ENCODE data around the gene SCN1B. TPM values are rescaled to one million over a fixed set of nuclear protein-coding genes. Genes with fewer than 3 reads are reported as not detected.

Gene SCN1B
- total RNA-seq, 1 donor = 4.7 TPM

GRCh38 chr19:35056513-35057063 lies 26.3 kb downstream of the SCN1B start:
- H3K4me3 ChIP-seq (ENCODE audit: insufficient read depth, low read length) = no peak overlapping the region
- H3K4me1 ChIP-seq (ENCODE audit: insufficient read depth, low read length) = no peaks in the 10 kb centered on the region
- no peaks in the 10 kb centered on the region for H3K9me3 ChIP-seq (ENCODE audit: low read depth, low read length)
- no peaks in the 10 kb centered on the region for H3K79me2 ChIP-seq (ENCODE audit: insufficient read depth, low read length)
- no peak overlapping the region for H2AFZ ChIP-seq (ENCODE audit: low read length)
- DNase-seq (ENCODE audit: insufficient read length, low spot score, missing footprints) = peak; percentile 66
- H3K27ac ChIP-seq (ENCODE audit: low read depth, low read length) = no peak overlapping the region
- no peaks in the 10 kb centered on the region for H3K27me3 ChIP-seq (ENCODE audit: insufficient read depth, low read length)
- no peaks in the 10 kb centered on the region for H4K20me1 ChIP-seq (ENCODE audit: insufficient read depth, low read length)
- TF ChIP-seq, protein P1, sequence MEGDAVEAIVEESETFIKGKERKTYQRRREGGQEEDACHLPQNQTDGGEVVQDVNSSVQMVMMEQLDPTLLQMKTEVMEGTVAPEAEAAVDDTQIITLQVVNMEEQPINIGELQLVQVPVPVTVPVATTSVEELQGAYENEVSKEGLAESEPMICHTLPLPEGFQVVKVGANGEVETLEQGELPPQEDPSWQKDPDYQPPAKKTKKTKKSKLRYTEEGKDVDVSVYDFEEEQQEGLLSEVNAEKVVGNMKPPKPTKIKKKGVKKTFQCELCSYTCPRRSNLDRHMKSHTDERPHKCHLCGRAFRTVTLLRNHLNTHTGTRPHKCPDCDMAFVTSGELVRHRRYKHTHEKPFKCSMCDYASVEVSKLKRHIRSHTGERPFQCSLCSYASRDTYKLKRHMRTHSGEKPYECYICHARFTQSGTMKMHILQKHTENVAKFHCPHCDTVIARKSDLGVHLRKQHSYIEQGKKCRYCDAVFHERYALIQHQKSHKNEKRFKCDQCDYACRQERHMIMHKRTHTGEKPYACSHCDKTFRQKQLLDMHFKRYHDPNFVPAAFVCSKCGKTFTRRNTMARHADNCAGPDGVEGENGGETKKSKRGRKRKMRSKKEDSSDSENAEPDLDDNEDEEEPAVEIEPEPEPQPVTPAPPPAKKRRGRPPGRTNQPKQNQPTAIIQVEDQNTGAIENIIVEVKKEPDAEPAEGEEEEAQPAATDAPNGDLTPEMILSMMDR (IDR thresholded peaks at IDR 0.05; ENCODE audit: extremely low read depth, low read depth, low read length) = no peak
- no peak overlapping the region for H3K4me2 ChIP-seq (ENCODE audit: insufficient read depth, low read length)
- H3K36me3 ChIP-seq (ENCODE audit: insufficient read depth, low read length) = no peaks in the 10 kb centered on the region

GRCh38 chr19:35058370-35058769 lies 28.1 kb downstream of the SCN1B start:
- Histone ChIP-seq H3K9me3 (ENCODE audit: low read depth, low read length) (no peaks in the 10 kb centered on the region), H3K79me2 (ENCODE audit: insufficient read depth, low read length) (no peaks in the 10 kb centered on the region), H3K27me3 (ENCODE audit: insufficient read depth, low read length) (no peaks in the 10 kb centered on the region), H3K4me1 (ENCODE audit: insufficient read depth, low read length) (no peaks in the 10 kb centered on the region), H3K36me3 (ENCODE audit: insufficient read depth, low read length) (no peaks in the 10 kb centered on the region), H3K27ac (ENCODE audit: low read depth, low read length) (no peak overlapping the region), H2AFZ (ENCODE audit: low read length) (no peak overlapping the region), H3K4me3 (ENCODE audit: insufficient read depth, low read length) (no peak overlapping the region), H4K20me1 (ENCODE audit: insufficient read depth, low read length) (no peaks in the 10 kb centered on the region), H3K4me2 (ENCODE audit: insufficient read depth, low read length) (no peak overlapping the region)
- DNase-seq (ENCODE audit: insufficient read length, low spot score, missing footprints) = no peak
- TF ChIP-seq, protein P1 (IDR thresholded peaks at IDR 0.05; ENCODE audit: extremely low read depth, low read depth, low read length) = no peak

DNA sequence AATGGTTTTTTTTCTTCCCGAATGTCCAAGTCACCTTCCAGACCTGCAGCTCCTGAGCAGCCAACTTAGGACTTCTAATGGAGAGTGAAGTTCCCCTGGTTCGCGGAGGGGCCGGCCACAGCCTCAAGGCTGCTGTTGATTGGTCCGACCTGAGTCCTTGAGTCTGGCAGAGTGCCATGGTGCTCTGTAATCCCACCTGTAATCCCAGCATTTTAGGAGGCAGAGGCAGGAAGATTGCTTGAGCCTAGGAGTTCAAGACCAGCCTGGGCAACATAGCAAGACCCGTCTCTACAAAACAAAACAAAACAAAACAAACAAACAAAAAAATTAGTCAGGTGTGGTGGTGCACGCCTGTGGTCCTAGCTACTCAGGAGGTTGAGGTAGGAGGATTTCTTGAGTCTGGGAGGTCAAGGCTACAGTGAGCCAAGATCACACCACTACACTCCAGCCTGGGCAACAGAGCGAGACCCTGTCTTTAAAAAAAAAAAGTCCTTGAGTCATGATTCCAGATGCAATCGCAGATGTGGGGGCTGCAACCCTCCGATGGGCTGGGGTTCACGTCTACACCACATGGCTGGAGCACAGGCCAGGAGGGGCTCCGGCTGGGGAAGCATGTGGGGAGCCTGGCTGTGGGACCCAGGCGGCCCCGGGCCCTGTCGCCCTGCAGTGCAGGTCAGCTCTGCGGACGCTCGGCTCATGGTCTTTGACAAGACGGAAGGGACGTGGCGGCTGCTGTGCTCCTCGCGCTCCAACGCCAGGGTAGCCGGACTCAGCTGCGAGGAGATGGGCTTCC lies 28.9 kb downstream of the SCN1B start:
- Histone ChIP-seq H2AFZ (ENCODE audit: low read length) (no peak overlapping the region), H3K9me3 (ENCODE audit: low read depth, low read length) (no peaks in the 10 kb centered on the region), H3K27me3 (ENCODE audit: insufficient read depth, low read length) (no peaks in the 10 kb centered on the region), H3K4me2 (ENCODE audit: insufficient read depth, low read length) (no peak overlapping the region), H3K4me1 (ENCODE audit: insufficient read depth, low read length) (no peaks in the 10 kb centered on the region), H3K79me2 (ENCODE audit: insufficient read depth, low read length) (no peaks in the 10 kb centered on the region), H3K36me3 (ENCODE audit: insufficient read depth, low read length) (no peaks in the 10 kb centered on the region), H4K20me1 (ENCODE audit: insufficient read depth, low read length) (no peaks in the 10 kb centered on the region), H3K4me3 (ENCODE audit: insufficient read depth, low read length) (no peak overlapping the region), H3K27ac (ENCODE audit: low read depth, low read length) (no peak overlapping the region)
- DNase-seq (ENCODE audit: insufficient read length, low spot score, missing footprints) = no peak
- TF ChIP-seq, protein P1 (IDR thresholded peaks at IDR 0.05; ENCODE audit: extremely low read depth, low read depth, low read length) = no peak

DNA sequence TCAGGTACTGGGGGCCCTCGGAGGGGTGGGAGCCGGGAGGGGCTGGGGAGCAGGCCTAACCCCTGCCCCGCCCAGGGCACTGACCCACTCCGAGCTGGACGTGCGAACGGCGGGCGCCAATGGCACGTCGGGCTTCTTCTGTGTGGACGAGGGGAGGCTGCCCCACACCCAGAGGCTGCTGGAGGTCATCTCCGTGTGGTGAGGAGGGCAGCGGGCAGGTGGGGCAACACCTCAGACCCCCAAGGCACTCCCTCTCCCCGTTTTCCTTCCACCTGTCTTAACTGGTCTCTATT lies 29.5 kb downstream of the SCN1B start:
- Histone ChIP-seq H2AFZ (ENCODE audit: low read length) (no peak overlapping the region), H4K20me1 (ENCODE audit: insufficient read depth, low read length) (no peaks in the 10 kb centered on the region), H3K4me1 (ENCODE audit: insufficient read depth, low read length) (no peaks in the 10 kb centered on the region), H3K9me3 (ENCODE audit: low read depth, low read length) (no peaks in the 10 kb centered on the region), H3K36me3 (ENCODE audit: insufficient read depth, low read length) (no peaks in the 10 kb centered on the region), H3K27me3 (ENCODE audit: insufficient read depth, low read length) (no peaks in the 10 kb centered on the region), H3K79me2 (ENCODE audit: insufficient read depth, low read length) (no peaks in the 10 kb centered on the region), H3K4me2 (ENCODE audit: insufficient read depth, low read length) (no peak overlapping the region), H3K4me3 (ENCODE audit: insufficient read depth, low read length) (no peak overlapping the region), H3K27ac (ENCODE audit: low read depth, low read length) (no peak overlapping the region)
- no peak for DNase-seq (ENCODE audit: insufficient read length, low spot score, missing footprints)
- TF ChIP-seq, protein P1 (IDR thresholded peaks at IDR 0.05; ENCODE audit: extremely low read depth, low read depth, low read length) = no peak

Measured in osteoblast (primary cell).